Tibial nerve (tissue), 3 donors: ENCODE measurements around the gene MLLT1.

Experiments
- CTCF ChIP-seq, 5 experiments: fragments of 200-600 bp in 3 of 5; fragments of 450-650 bp in 2 of 5; sonication (generic) in 3 of 5; IDR thresholded peaks; one replicate each; pipeline ENCODE4 v1.5.1; 2016 to 2019; ENCODE audit warnings: antibody characterized with exemption in 5 of 5, mild to moderate bottlenecking in 3 of 5, moderate library complexity in 2 of 5
- POLR2A ChIP-seq, 2 donors: fragments of 450-650 bp; IDR thresholded peaks; one replicate each; pipeline ENCODE4 v1.6.1; 2017; ENCODE audit warnings: antibody characterized with exemption in 2 of 2, mild to moderate bottlenecking in 2 of 2, moderate library complexity in 2 of 2

GRCh38 chr19:6268382-6268771 is 11.4 kb downstream of the MLLT1 start:
- TF ChIP-seq CTCF (IDR thresholded peaks at IDR 0.05), result no peak
- TF ChIP-seq POLR2A (IDR thresholded peaks at IDR 0.05), result no peak
